ENCODE measurements around the gene BSPRY. TPM values are rescaled to one million over a fixed set of nuclear protein-coding genes. Genes with fewer than 3 reads are reported as not detected.

Gene BSPRY
- total and polyA plus RNA-seq, 2 experiments from 2014 or later: 0.93 to 1.2 TPM

GRCh38 chr9:113355040-113355596 is 5.8 kb downstream of the BSPRY start:
- Histone ChIP-seq H3K27me3 (peaks cover 35% of the 10 kb centered on the region), H3K4me1 (ENCODE audit: low read depth) (peaks cover 2% of the 10 kb centered on the region), H3K36me3 (no peaks in the 10 kb centered on the region), H3K4me3 (no peak overlapping the region), H3K27ac (no peak overlapping the region), H3K9me3 (ENCODE audit: low read depth) (no peaks in the 10 kb centered on the region)
- TF ChIP-seq CTCF (IDR thresholded peaks at IDR 0.05; ENCODE audit: low read depth, low read length): peak; percentile 31
- DNase-seq (ENCODE audit: low read depth in 1 of 2, low spot score in 1 of 2): peak; percentile 38 to 41

GRCh38 chr9:113356686-113357292 is 7.4 kb downstream of the BSPRY start:
- no peaks in the 10 kb centered on the region for H3K9me3 ChIP-seq (ENCODE audit: low read depth)
- TF ChIP-seq CTCF (IDR thresholded peaks at IDR 0.05; ENCODE audit: low read depth, low read length): no peak
- H3K27ac ChIP-seq: no peak overlapping the region
- H3K4me1 ChIP-seq (ENCODE audit: low read depth): no peaks in the 10 kb centered on the region
- DNase-seq (ENCODE audit: low read depth in 1 of 2, low spot score in 1 of 2): no peak
- H3K4me3 ChIP-seq: no peak overlapping the region
- H3K36me3 ChIP-seq: no peaks in the 10 kb centered on the region
- peaks cover 18% of the 10 kb centered on the region for H3K27me3 ChIP-seq

GRCh38 chr9:113359385-113359784 is 10.0 kb downstream of the BSPRY start:
- no peak for DNase-seq (ENCODE audit: low read depth in 1 of 2, low spot score in 1 of 2)
- no peak overlapping the region for H3K27ac ChIP-seq
- H3K9me3 ChIP-seq (ENCODE audit: low read depth): no peaks in the 10 kb centered on the region
- no peaks in the 10 kb centered on the region for H3K27me3 ChIP-seq
- no peaks in the 10 kb centered on the region for H3K36me3 ChIP-seq
- no peak overlapping the region for H3K4me3 ChIP-seq
- TF ChIP-seq CTCF (IDR thresholded peaks at IDR 0.05; ENCODE audit: low read depth, low read length): no peak
- no peaks in the 10 kb centered on the region for H3K4me1 ChIP-seq (ENCODE audit: low read depth)

- Histone ChIP-seq H3K9me3 (ENCODE audit: low read depth) (no peaks in the 10 kb centered on the region), H3K4me1 (ENCODE audit: low read depth) (no peaks in the 10 kb centered on the region), H3K36me3 (no peaks in the 10 kb centered on the region), H3K27ac (no peak overlapping the region), H3K27me3 (no peaks in the 10 kb centered on the region), H3K4me3 (no peak overlapping the region)
- DNase-seq (ENCODE audit: low read depth in 1 of 2, low spot score in 1 of 2): no peak
- TF ChIP-seq CTCF (IDR thresholded peaks at IDR 0.05; ENCODE audit: low read depth, low read length): no peak
These were observed 11.0 kb downstream of the BSPRY start for GRCh38 chr9:113360242-113360842.

- Histone ChIP-seq H3K4me3 (no peak overlapping the region), H3K36me3 (no peaks in the 10 kb centered on the region), H3K9me3 (ENCODE audit: low read depth) (no peaks in the 10 kb centered on the region), H3K27me3 (no peaks in the 10 kb centered on the region), H3K27ac (no peak overlapping the region), H3K4me1 (ENCODE audit: low read depth) (no peaks in the 10 kb centered on the region)
- TF ChIP-seq CTCF (IDR thresholded peaks at IDR 0.05; ENCODE audit: low read depth, low read length): no peak
- DNase-seq (ENCODE audit: low read depth in 1 of 2, low spot score in 1 of 2): peak in 1 of 2 donors; percentile 54
These were observed 12.1 kb downstream of the BSPRY start for GRCh38 chr9:113361304-113362018.

Data from cardiac muscle cell (in vitro differentiated cells and primary cell).